ENCODE measurements around the gene MACC1. TPM values are rescaled to one million over a fixed set of nuclear protein-coding genes. Genes with fewer than 3 reads are reported as not detected.

MACC1 gene
- total RNA-seq, 2 donors from 2014 or later, result 0.26 TPM; not detected in 1

GRCh38 chr7:20116869-20117268 is 100.3 kb downstream of the MACC1 start:
- no peak for DNase-seq (ENCODE audit: low spot score)
- H3K36me3 ChIP-seq, result no peaks in the 10 kb centered on the region
- H3K27ac ChIP-seq, result no peak overlapping the region
- H3K4me1 ChIP-seq, result no peaks in the 10 kb centered on the region
- H3K9me3 ChIP-seq, result no peaks in the 10 kb centered on the region
- TF ChIP-seq CTCF (IDR thresholded peaks at IDR 0.05), result no peak
- H3K27me3 ChIP-seq, result no peaks in the 10 kb centered on the region
- no peak overlapping the region for H3K4me3 ChIP-seq

GRCh38 chr7:20114468-20114867 is 102.7 kb downstream of the MACC1 start:
- H3K36me3 ChIP-seq, result no peaks in the 10 kb centered on the region
- DNase-seq (ENCODE audit: low spot score), result no peak
- H3K27ac ChIP-seq, result no peak overlapping the region
- H3K4me1 ChIP-seq, result no peaks in the 10 kb centered on the region
- no peaks in the 10 kb centered on the region for H3K9me3 ChIP-seq
- no peak for TF ChIP-seq CTCF (IDR thresholded peaks at IDR 0.05)
- no peak overlapping the region for H3K4me3 ChIP-seq
- no peaks in the 10 kb centered on the region for H3K27me3 ChIP-seq

- DNase-seq (ENCODE audit: low spot score), result no peak
- Histone ChIP-seq H3K36me3 (no peaks in the 10 kb centered on the region), H3K27ac (no peak overlapping the region), H3K4me1 (no peaks in the 10 kb centered on the region), H3K27me3 (no peaks in the 10 kb centered on the region), H3K4me3 (no peak overlapping the region), H3K9me3 (no peaks in the 10 kb centered on the region)
- TF ChIP-seq CTCF (IDR thresholded peaks at IDR 0.05), result no peak
Measured at GRCh38 chr7:20113427-20114027, 103.7 kb downstream of the MACC1 start.

GRCh38 chr7:20112696-20113095 is 104.5 kb downstream of the MACC1 start:
- DNase-seq (ENCODE audit: low spot score), result no peak
- H3K36me3 ChIP-seq, result no peaks in the 10 kb centered on the region
- H3K4me1 ChIP-seq, result no peaks in the 10 kb centered on the region
- no peak overlapping the region for H3K4me3 ChIP-seq
- H3K27me3 ChIP-seq, result no peaks in the 10 kb centered on the region
- no peaks in the 10 kb centered on the region for H3K9me3 ChIP-seq
- TF ChIP-seq CTCF (IDR thresholded peaks at IDR 0.05), result no peak
- no peak overlapping the region for H3K27ac ChIP-seq

GRCh38 chr7:20111821-20112542 is 105.2 kb downstream of the MACC1 start:
- Histone ChIP-seq H3K27me3 (no peaks in the 10 kb centered on the region), H3K27ac (no peak overlapping the region), H3K36me3 (no peaks in the 10 kb centered on the region), H3K9me3 (no peaks in the 10 kb centered on the region), H3K4me1 (no peaks in the 10 kb centered on the region), H3K4me3 (no peak overlapping the region)
- no peak for DNase-seq (ENCODE audit: low spot score)
- TF ChIP-seq CTCF (IDR thresholded peaks at IDR 0.05), result no peak
